A673 (cell line): Measurements from ENCODE around the gene APBA3. TPM values are rescaled to one million over a fixed set of nuclear protein-coding genes. Genes with fewer than 3 reads are reported as not detected.

ENCODE experiments used
- BruUV-seq: library from RNA; stranded (reverse); fragments of 400-500 nt; replicated peaks from 2 replicates; lab custom pipeline; 2021; lab: Mats Ljungman, UMichigan
- CTCF ChIA-PET: fragments of 300-600 bp; sonication (Branson Sonifier 250); formaldehyde crosslinking; loops from one replicate; lab custom pipeline; 2022; ENCODE audit warnings: antibody characterized with exemption; lab: Charles Lee
- POLR2A ChIA-PET: fragments of 300-600 bp; sonication (Branson Sonifier 250); formaldehyde crosslinking; loops from one replicate; lab custom pipeline; 2022; ENCODE audit warnings: antibody characterized with exemption; ENCODE audit not compliant: low non-redundant PET; lab: Charles Lee
- DNase-seq: peaks from one replicate; pipeline ENCODE4 v3.0.0-alpha.2; 2015; ENCODE audit warnings: low spot score
- H3K27ac ChIP-seq: fragments of 200-600 bp; sonication (generic); 2 replicates; pipeline ENCODE4 v1.5.1; 2016; ENCODE audit warnings: mixed run types, low read depth, mild to moderate bottlenecking, mixed read lengths, antibody characterized with exemption, low read length; ENCODE audit not compliant: poor library complexity, severe bottlenecking
- H3K27me3 ChIP-seq: fragments of 200-600 bp; sonication (generic); replicated peaks from 2 replicates; pipeline ENCODE4 v1.6.1; 2017; ENCODE audit warnings: mixed run types, low read depth, mild to moderate bottlenecking, mixed read lengths, antibody characterized with exemption, low read length; ENCODE audit not compliant: insufficient read depth, poor library complexity
- H3K36me3 ChIP-seq: fragments of 200-600 bp; sonication (generic); 2 replicates; pipeline ENCODE4 v1.6.1; 2016; ENCODE audit warnings: mixed run types, mild to moderate bottlenecking, mixed read lengths, antibody characterized with exemption, low read length; ENCODE audit not compliant: insufficient read depth, poor library complexity, severe bottlenecking
- H3K4me1 ChIP-seq: fragments of 200-600 bp; sonication (generic); 2 replicates; pipeline ENCODE4 v1.6.1; 2017; ENCODE audit warnings: mixed run types, mild to moderate bottlenecking, mixed read lengths, antibody characterized with exemption, low read length; ENCODE audit not compliant: insufficient read depth, poor library complexity, severe bottlenecking
- H3K4me3 ChIP-seq: fragments of 200-600 bp; sonication (generic); 2 replicates; pipeline ENCODE4 v1.5.1; 2016; ENCODE audit warnings: low read depth, mixed run types, mild to moderate bottlenecking, mixed read lengths, low read length; ENCODE audit not compliant: poor library complexity, severe bottlenecking
- H3K9me3 ChIP-seq: fragments of 200-600 bp; sonication (generic); 2 replicates; pipeline ENCODE4 v1.6.1; 2016; ENCODE audit warnings: mixed run types, low read depth, mild to moderate bottlenecking, mixed read lengths, antibody characterized with exemption, low read length; ENCODE audit not compliant: poor library complexity, severe bottlenecking
- CTCF ChIP-seq: fragments of 300-800, 200-600 bp; sonication (generic); conservative IDR thresholded peaks from 2 replicates; pipeline ENCODE4 v1.5.1; 2017; ENCODE audit warnings: low read depth, mild to moderate bottlenecking, antibody characterized with exemption, low read length, moderate library complexity, mixed read lengths
- EZH2 ChIP-seq: fragments of 200-600 bp; sonication (generic); IDR thresholded peaks from 2 replicates; pipeline ENCODE4 v1.6.1; 2017; ENCODE audit warnings: borderline replicate concordance, low read depth, mild to moderate bottlenecking, mixed read lengths, antibody characterized with exemption, low read length; ENCODE audit not compliant: poor library complexity, severe bottlenecking
- intact Hi-C: fragments of 100-400 bp; cut with micrococcal nuclease; formaldehyde crosslinking; loops from one replicate; pipeline ENCODE4 v1.10.0; 2022; ENCODE audit not compliant: unreplicated experiment
- total RNA-seq: library from RNA; stranded (reverse); gene quantifications from 2 replicates; pipeline ENCODE4 v1.2.3, GENCODE V29; 2021

APBA3 gene
- total RNA-seq, 1 experiment from 2014 or later = 30.0 TPM

- no TSS peak for BruUV-seq
- POLR2A ChIA-PET = no interaction called here
- H3K36me3 ChIP-seq = no peaks in the 10 kb centered on the region
- peaks cover 6% of the 10 kb centered on the region for H3K4me1 ChIP-seq
- no peak for DNase-seq
- H3K27me3 ChIP-seq = peaks cover 18% of the 10 kb centered on the region
- intact Hi-C loops = no loop called here
- no peaks in the 10 kb centered on the region for H3K9me3 ChIP-seq
- H3K27ac ChIP-seq = no peak overlapping the region
- TF ChIP-seq EZH2 (no peak), CTCF (no peak)
- CTCF ChIA-PET = no interaction called here
- H3K4me3 ChIP-seq = no peak overlapping the region
Measured at GRCh38 chr19:3798137-3798536, 36.6 kb upstream of the APBA3 start.

GRCh38 chr19:3796358-3796757 is 34.9 kb upstream of the APBA3 start:
- POLR2A ChIA-PET = interaction anchor here (0.6 kb wide), 1 partner anchor 19 kb away, joined by 9 read pairs; no protein-coding TSS in a partner anchor
- intact Hi-C loops = no loop called here
- H3K36me3 ChIP-seq = no peaks in the 10 kb centered on the region
- peaks cover 2% of the 10 kb centered on the region for H3K4me1 ChIP-seq
- CTCF ChIA-PET = interaction anchor here (1.1 kb wide), 1 partner anchor 25 kb away, joined by 3 read pairs; no protein-coding TSS in a partner anchor
- no TSS peak for BruUV-seq
- H3K27ac ChIP-seq = no peak overlapping the region
- H3K27me3 ChIP-seq = peaks cover 10% of the 10 kb centered on the region
- H3K9me3 ChIP-seq = no peaks in the 10 kb centered on the region
- DNase-seq = no peak
- H3K4me3 ChIP-seq = no peak overlapping the region
- TF ChIP-seq EZH2 = no peak
- TF ChIP-seq CTCF = no peak

GRCh38 chr19:3793799-3794198 is 32.3 kb upstream of the APBA3 start:
- Histone ChIP-seq H3K4me1 (no peaks in the 10 kb centered on the region), H3K4me3 (no peak overlapping the region), H3K27ac (no peak overlapping the region), H3K36me3 (no peaks in the 10 kb centered on the region), H3K27me3 (no peaks in the 10 kb centered on the region), H3K9me3 (no peaks in the 10 kb centered on the region)
- intact Hi-C loops = no loop called here
- no peak for DNase-seq
- TF ChIP-seq CTCF (no peak), EZH2 (no peak)
- CTCF ChIA-PET = no interaction called here
- POLR2A ChIA-PET = no interaction called here
- BruUV-seq = no TSS peak
